H1 (cell line): ENCODE results near the gene MSL1. TPM values are rescaled to one million over a fixed set of nuclear protein-coding genes. Genes with fewer than 3 reads are reported as not detected.

Experiments
- BACH1 ChIP-seq: IDR thresholded peaks from 2 replicates; pipeline ENCODE4 v1.6.1; 2012; ENCODE audit warnings: low read length, improper control_type of control experiment
- BRCA1 ChIP-seq: IDR thresholded peaks from 2 replicates; pipeline ENCODE4 v1.6.1; 2012; ENCODE audit warnings: low read depth, low read length, improper control_type of control experiment
- CHD1 ChIP-seq: IDR thresholded peaks from 2 replicates; pipeline ENCODE4 v1.6.1; 2012; ENCODE audit warnings: low read depth, low read length, improper control_type of control experiment
- CTBP2 ChIP-seq: IDR thresholded peaks from 2 replicates; pipeline ENCODE4 v1.7.0; 2011; ENCODE audit warnings: borderline replicate concordance, mild to moderate bottlenecking, moderate library complexity, mixed read lengths, low read length; ENCODE audit not compliant: insufficient read depth, insufficient read length
- EP300 ChIP-seq, 2 experiments: IDR thresholded peaks; 1 replicate in 1 of 2; 2 replicates in 1 of 2; pipeline ENCODE4 v1.6.1; 2011 to 2012; ENCODE audit warnings: low read depth in 2 of 2, low read length in 2 of 2, mild to moderate bottlenecking in 2 of 2, borderline replicate concordance in 1 of 2, inconsistent platforms in 1 of 2, moderate library complexity in 1 of 2
- EZH2 ChIP-seq: fragments of 200-600 bp; sonication (generic); IDR thresholded peaks from 2 replicates; pipeline ENCODE4 v1.7.1; 2012; ENCODE audit warnings: low read depth, mild to moderate bottlenecking, moderate library complexity, low read length, inconsistent platforms; ENCODE audit not compliant: severe bottlenecking
- FOSL1 ChIP-seq: IDR thresholded peaks from 2 replicates; pipeline ENCODE4 v1.6.1; 2011; ENCODE audit warnings: mild to moderate bottlenecking, low read depth, low read length, moderate library complexity; ENCODE audit not compliant: insufficient read depth
- GTF2F1 ChIP-seq: IDR thresholded peaks from 2 replicates; pipeline ENCODE4 v1.6.1; 2012; ENCODE audit warnings: low read depth, low read length, improper control_type of control experiment, borderline replicate concordance
- HDAC6 ChIP-seq: IDR thresholded peaks from one replicate; pipeline ENCODE4 v1.7.1; 2012; ENCODE audit warnings: low read depth, mild to moderate bottlenecking, inconsistent platforms, low read length, moderate library complexity
- JUN ChIP-seq: IDR thresholded peaks from 2 replicates; pipeline ENCODE4 v1.6.1; 2011; ENCODE audit warnings: low read depth, mild to moderate bottlenecking, improper control_type of control experiment, low read length
- NRF1 ChIP-seq: IDR thresholded peaks from 2 replicates; pipeline ENCODE4 v1.6.1; 2011; ENCODE audit warnings: mild to moderate bottlenecking, low read depth, low read length, improper control_type of control experiment
- POLR2A ChIP-seq, 2 experiments: IDR thresholded peaks; 1 replicate in 1 of 2; 2 replicates in 1 of 2; pipeline ENCODE4 v1.6.1; 2011; ENCODE audit warnings: low read depth in 2 of 2, low read length in 2 of 2, mild to moderate bottlenecking in 2 of 2; ENCODE audit errors: control extremely low read depth in 1 of 2
- SIN3A ChIP-seq, 2 experiments: IDR thresholded peaks in 1 of 2; conservative IDR thresholded peaks in 1 of 2; 2 replicates each; pipeline ENCODE4 v1.6.1; 2011 to 2012; ENCODE audit warnings: low read length in 2 of 2, improper control_type of control experiment in 1 of 2, low read depth in 1 of 2, mild to moderate bottlenecking in 1 of 2
- SIRT6 ChIP-seq: IDR thresholded peaks from one replicate; pipeline ENCODE4 v1.7.1; 2012; ENCODE audit warnings: low read length, inconsistent platforms
- SP1 ChIP-seq: IDR thresholded peaks from 2 replicates; pipeline ENCODE4 v1.6.1; 2011; ENCODE audit warnings: low read depth, low read length
- SP4 ChIP-seq: IDR thresholded peaks from 2 replicates; pipeline ENCODE4 v1.6.1; 2012; ENCODE audit warnings: low read length, inconsistent platforms
- SRF ChIP-seq: IDR thresholded peaks from 2 replicates; pipeline ENCODE4 v1.6.1; 2011; ENCODE audit warnings: mild to moderate bottlenecking, low read depth, low read length, moderate library complexity
- TBP ChIP-seq: IDR thresholded peaks from 2 replicates; pipeline ENCODE4 v1.6.1; 2011; ENCODE audit warnings: low read depth, low read length, improper control_type of control experiment
- polyA plus RNA-seq, 7 experiments: library from polyadenylated mRNA; depleted of rRNA in 3 of 7; stranded (reverse) in 5 of 7; unstranded in 2 of 7; fragments of >200 nt in 5 of 7; fragments of 200-250 nt in 2 of 7; gene quantifications; 1 replicate in 5 of 7; 2 replicates in 1 of 7; 4 replicates in 1 of 7; pipeline versions ENCODE4 v1.2.1 to v1.2.3, GENCODE V29; 2011 to 2013; ENCODE audit warnings: missing spikeins in 2 of 7, mixed read lengths in 2 of 7
- total RNA-seq: library from RNA; stranded (reverse); fragmentation: NEBNext Ultra II Directional; extraction: Animal tissue kit (Norgen Biotek cat#: 25700); gene quantifications from 2 replicates; pipeline ENCODE4 v1.2.1, GENCODE V29; 2021
- TF ChIP-seq, protein P1 (sequence below), 3 experiments: IDR thresholded peaks; 1 replicate in 2 of 3; 2 replicates in 1 of 3; pipeline versions ENCODE4 v1.5.1 to v1.6.1; 2011; ENCODE audit warnings: low read length in 3 of 3, mild to moderate bottlenecking in 3 of 3, inconsistent platforms in 2 of 3, low read depth in 1 of 3, moderate library complexity in 1 of 3; ENCODE audit not compliant: insufficient read depth in 1 of 3; ENCODE audit errors: control extremely low read depth in 1 of 3
- TF ChIP-seq, protein P2 (sequence below): IDR thresholded peaks from 2 replicates; pipeline ENCODE4 v1.6.1; 2011; ENCODE audit warnings: low read length, improper control_type of control experiment

The MSL1 gene
- total and polyA plus RNA-seq, 2 of the 8 experiments (the other 6 are each of a cell fraction or from before 2014, with no cell fraction given): 24.1 to 66.5 TPM

DNA sequence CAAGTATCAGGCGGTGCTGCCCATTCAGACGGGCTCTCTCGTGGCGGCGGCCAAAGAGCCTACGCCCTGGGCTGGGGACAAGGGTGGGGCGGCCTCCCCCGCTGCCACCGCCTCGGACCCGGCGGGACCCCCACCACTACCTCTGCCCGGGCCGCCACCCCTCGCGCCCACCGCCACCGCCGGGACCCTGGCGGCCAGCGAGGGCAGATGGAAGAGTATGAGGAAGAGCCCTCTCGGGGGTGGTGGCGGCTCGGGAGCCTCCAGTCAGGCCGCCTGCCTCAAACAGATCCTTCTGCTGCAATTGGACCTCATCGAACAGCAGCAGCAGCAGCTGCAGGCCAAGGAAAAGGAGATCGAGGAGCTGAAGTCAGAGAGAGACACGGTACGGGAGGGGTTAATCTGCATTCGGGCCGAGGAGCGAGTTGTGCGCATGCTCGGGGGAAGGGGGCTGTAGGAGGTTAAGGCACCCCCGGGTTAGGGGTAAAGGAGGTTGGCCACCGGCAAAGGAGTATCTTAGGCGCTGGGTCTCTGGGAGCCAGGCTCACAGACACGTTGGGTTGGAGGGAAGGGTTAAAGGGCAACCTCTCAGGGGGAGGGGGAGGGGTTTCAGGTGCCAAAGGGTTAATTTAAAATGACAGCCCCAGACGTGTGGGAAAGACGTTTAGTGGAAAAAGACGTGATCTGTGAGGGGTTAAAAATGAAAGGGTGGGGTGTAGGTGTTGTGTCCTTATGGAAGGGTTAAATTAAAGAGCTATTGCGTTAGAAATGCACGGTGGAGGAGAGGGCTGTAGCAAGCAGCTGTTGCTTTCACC, 1.4 kb downstream of the MSL1 start (continued):
- TF ChIP-seq SIN3A (conservative IDR thresholded peaks at IDR 0.05 in 1 of 2, IDR thresholded peaks at IDR 0.05 in 1 of 2; ENCODE audit: low read depth in 1 of 2, low read length in 2 of 2) (peak; percentile 88 to 96), JUN (no peak), TBP (peak; percentile 64), NRF1 (peak; percentile 71), POLR2A (IDR thresholded peaks at IDR 0.05; ENCODE audit: control extremely low read depth in 1 of 2, low read depth in 2 of 2, low read length in 2 of 2) (0 out of 3 replicates have a peak, but pooled peaks of 1 of the 2 experiments have one; percentile 23), CTBP2 (no peak), FOSL1 (no peak), SP4 (no peak), GTF2F1 (no peak), CHD1 (no peak), SP1 (0 out of 2 replicates have a peak, but pooled peaks have one; percentile 52), SIRT6 (no peak), EZH2 (no peak), BRCA1 (no peak), EP300 (IDR thresholded peaks at IDR 0.05; ENCODE audit: borderline replicate concordance in 1 of 2, low read depth in 2 of 2, low read length in 2 of 2) (no peak), BACH1 (no peak), SRF (no peak), HDAC6 (no peak)
- TF ChIP-seq, protein P1, sequence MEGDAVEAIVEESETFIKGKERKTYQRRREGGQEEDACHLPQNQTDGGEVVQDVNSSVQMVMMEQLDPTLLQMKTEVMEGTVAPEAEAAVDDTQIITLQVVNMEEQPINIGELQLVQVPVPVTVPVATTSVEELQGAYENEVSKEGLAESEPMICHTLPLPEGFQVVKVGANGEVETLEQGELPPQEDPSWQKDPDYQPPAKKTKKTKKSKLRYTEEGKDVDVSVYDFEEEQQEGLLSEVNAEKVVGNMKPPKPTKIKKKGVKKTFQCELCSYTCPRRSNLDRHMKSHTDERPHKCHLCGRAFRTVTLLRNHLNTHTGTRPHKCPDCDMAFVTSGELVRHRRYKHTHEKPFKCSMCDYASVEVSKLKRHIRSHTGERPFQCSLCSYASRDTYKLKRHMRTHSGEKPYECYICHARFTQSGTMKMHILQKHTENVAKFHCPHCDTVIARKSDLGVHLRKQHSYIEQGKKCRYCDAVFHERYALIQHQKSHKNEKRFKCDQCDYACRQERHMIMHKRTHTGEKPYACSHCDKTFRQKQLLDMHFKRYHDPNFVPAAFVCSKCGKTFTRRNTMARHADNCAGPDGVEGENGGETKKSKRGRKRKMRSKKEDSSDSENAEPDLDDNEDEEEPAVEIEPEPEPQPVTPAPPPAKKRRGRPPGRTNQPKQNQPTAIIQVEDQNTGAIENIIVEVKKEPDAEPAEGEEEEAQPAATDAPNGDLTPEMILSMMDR (IDR thresholded peaks at IDR 0.05; ENCODE audit: control extremely low read depth in 1 of 3, insufficient read depth in 1 of 3, low read depth in 1 of 3, low read length in 3 of 3): no peak
- TF ChIP-seq, protein P2, sequence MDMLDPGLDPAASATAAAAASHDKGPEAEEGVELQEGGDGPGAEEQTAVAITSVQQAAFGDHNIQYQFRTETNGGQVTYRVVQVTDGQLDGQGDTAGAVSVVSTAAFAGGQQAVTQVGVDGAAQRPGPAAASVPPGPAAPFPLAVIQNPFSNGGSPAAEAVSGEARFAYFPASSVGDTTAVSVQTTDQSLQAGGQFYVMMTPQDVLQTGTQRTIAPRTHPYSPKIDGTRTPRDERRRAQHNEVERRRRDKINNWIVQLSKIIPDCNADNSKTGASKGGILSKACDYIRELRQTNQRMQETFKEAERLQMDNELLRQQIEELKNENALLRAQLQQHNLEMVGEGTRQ: no peak
